Endometrium (tissue), 2 donors: ENCODE measurements around the gene CREBRF.
"Not testable (repeated sequence)": the region's sequence is repeated elsewhere in the genome, so short reads cannot be mapped to it uniquely, and the experiment has no call there.

Source experiments
- FAIRE-seq: peaks from 2 replicates; lab custom pipeline; 2012; peaks lifted over from hg19 to GRCh38; lab: Jason Lieb, UNC
- donor health status: control.
- donor health status: control.

The CREBRF gene, protein sequence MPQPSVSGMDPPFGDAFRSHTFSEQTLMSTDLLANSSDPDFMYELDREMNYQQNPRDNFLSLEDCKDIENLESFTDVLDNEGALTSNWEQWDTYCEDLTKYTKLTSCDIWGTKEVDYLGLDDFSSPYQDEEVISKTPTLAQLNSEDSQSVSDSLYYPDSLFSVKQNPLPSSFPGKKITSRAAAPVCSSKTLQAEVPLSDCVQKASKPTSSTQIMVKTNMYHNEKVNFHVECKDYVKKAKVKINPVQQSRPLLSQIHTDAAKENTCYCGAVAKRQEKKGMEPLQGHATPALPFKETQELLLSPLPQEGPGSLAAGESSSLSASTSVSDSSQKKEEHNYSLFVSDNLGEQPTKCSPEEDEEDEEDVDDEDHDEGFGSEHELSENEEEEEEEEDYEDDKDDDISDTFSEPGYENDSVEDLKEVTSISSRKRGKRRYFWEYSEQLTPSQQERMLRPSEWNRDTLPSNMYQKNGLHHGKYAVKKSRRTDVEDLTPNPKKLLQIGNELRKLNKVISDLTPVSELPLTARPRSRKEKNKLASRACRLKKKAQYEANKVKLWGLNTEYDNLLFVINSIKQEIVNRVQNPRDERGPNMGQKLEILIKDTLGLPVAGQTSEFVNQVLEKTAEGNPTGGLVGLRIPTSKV

DNA sequence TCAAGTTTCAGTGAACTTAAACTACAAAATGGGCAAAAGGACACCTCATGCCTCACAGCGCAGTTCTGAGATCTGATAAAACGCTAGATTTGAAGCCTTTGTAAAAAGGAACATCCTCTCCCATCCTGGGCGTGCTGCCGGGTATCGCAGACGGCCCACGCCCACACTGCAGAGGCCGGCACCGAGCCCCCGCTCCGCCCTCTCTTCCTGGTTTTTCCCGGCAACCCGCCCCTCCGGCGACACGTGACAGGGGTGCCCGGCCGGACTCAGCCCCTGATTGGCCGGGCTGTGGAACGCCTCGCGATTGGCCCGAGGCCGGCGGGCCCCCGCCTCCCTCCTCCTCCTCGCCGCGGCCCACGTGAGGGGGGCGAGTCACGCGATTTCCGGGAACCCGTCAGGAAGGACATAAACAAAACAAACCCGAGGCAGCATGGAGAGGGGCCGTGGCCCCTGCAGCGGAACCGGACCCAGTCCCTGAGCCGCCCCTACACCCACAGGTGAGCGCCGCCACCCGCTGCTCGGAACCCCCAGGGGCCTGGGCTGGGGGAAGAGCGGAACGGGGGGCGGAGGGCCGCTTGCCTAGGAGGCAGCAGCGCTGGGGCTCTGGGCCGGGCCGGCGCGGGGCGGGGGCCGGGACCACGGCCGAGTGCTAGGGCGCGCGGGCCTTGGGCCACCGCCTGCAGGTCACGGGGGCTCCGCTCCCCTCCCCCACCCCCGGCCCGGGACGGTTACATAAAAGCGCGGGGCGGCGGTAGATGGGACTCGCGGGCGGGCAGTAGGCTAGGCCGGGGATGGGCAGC lies at the start of gene CREBRF:
CREBRF (plus strand) TSS at position 370 of the 800 bp plus-strand sequence. CDS start 24,424 bp downstream, outside the sequence.
- FAIRE-seq = peak; percentile 79

DNA sequence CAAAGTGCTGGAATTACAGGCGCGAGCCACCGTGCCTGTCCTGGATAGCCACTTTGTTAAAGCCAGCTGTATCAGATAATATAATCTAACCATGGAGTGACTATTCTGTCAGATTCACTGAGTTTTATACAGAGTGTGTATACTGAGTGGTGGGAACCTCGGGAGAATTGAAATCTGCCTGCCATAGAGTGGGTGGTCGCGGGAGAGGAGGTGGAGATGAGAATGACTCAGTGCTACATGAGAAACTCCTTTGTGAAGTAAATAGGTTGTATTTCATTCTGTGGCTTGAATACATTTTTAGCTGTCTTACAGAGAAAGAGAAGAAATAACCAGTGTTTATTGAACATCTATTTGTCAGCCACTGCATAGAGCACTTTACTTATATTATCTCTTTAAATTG lies 46.1 kb upstream of the CREBRF start:
- FAIRE-seq = no peak

DNA sequence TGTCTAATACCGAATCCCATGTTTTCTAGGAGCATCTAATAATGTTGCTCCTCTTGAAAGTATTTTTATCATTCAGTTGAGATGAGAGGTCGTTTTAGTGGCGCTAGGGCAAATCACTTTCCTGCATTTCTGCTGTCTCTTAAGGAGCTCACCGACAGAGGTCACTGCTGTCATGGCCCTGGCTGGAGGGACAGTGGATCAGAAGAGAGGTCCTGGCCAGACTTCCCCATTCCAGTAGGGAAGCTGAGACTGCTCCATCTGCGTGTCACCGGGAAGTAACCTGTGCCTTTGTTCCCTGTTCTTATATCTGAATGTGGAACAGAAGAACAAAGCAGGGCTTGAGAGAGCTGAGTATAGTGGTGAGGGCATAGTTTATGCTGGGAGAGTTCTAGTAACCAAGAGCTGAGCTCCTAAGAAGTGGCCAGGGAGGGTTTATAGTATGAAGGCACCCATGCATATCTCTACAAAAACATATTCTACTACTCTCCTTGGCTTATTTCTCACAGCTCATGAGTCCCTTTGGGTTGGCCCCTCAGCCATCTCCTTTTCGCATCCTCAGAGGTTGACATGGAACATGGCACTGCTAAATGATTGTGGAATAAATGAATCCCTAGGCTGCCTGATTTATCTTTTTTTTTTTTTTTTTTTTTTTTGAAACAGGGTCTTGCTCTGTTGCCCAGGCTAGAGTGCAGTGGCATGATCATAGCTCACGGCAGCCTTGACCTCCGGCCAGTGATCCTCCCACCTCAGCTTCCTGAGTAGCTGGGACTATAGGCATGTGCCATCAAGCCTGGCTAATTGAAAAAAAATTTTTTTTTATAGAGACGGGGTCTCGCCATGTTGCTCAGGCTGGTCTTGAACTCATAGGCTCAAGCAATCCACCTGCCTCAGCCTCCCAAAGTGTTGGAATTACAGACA lies 45.3 kb upstream of the CREBRF start:
- no peak for FAIRE-seq

DNA sequence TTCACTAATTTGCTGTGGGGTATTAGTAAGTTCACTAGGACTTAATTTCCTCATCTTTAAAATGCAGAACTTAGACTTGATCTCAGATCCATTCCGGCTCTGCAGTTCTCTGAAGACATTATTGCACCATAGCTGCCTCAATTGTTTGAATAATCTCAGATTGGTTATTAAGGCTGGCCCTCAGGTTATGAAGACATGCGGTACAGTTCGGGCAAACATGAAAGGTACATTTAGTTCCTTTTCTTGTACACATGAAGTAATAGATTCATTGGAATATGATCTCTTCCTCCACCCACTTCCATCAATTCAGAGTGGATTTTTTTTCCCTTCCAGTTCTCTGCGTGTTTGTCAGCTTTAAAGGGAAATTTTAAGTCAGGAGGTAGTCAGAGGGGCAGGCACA lies 44.6 kb upstream of the CREBRF start:
- no peak for FAIRE-seq

DNA sequence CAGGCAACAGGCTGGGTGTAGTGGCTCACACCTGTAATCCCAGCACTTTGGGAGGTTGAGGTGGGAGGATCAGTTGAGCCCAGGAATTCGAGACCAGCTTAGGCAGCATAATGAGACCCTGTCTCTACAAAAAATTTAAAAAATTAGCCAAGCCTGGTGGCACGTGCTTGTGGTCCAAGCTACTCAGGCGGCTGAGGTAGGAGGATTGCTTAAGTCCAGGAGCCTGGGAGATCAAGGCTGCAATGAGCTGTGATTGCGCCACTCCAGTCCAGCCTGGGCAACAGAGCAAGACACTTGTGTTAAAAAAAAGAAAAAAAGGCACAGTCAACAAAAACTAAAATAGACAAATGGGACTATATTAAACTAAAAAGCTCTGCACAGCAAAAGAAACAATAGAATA lies 43.3 kb upstream of the CREBRF start:
- no peak for FAIRE-seq

DNA sequence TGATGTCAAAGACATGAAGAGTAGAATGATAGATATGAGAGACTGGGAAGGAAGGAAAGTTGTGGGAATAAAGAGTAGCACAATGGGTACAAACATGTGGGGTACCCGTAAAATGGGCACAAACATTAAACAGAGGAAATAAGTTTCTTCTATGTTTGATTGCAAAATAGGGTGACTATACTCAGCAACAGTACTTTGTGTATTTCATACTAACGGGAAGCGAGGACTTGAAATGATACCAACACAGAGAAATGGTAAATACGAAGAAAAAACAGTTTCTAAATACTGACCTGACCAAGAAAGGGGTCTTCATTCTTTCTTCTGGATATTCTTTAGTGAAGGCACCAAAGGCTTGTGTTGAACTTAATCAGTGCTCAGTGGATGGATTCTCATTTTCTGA lies 41.5 kb upstream of the CREBRF start:
- FAIRE-seq = no peak

DNA sequence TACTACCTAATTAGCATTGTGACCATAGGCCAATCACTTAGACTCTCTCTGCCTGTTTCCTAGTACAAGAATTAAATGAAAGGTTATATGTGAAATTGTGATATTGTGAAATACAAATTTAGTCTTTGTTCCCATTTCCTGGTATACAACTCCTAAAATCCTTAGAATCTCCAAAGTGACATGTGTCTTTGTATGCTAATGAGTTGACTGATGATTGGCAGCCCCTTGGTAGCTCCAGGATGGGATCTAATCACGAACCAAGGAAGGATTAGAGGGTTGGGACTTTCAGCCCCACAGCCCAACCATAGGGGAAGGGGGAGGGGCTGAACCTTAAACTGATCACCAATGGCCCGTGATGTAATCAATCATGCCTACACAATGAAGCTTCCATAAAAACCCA lies 41.0 kb upstream of the CREBRF start:
- FAIRE-seq = no peak

DNA sequence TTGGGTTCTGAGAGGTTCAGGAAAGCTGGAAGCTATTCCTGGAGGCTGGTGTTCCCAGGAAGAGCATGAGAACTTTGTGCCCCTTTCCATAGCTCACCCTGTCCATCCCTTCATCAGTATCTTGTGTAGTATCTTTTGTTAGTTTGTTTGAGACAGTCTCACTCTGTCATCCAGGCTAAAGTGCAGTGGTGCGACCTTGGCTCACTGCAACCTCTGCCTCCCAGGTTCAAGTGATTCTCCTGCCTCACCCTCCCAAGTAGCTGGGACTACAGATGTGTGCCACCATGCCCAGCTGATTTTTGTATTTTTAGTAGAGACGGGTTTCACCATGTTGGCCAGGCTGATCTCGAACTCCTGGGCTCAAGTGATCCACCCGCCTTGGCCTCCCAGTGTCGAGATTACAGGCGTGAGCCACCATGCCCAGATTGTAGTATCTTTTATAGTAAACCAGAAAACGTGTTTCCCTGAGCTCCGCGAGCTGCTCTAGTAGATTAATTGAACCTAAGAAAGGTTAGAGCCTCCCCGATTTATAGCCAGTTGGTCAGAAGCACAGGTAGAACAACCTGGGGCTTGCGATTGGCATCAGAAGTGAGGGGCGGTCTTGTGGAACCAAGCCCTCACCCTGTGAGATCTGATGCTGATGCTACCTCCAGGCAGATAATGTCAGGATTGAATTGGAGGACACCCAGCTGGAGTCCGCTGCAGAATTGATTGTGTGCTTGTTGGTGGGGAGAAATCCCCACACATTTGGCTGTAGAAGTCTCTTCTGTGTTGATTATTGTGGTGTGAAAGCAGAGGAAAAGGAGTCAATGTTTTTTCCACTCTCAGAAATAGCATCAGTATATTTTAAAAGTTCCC lies 40.3 kb upstream of the CREBRF start:
- FAIRE-seq = no peak

DNA sequence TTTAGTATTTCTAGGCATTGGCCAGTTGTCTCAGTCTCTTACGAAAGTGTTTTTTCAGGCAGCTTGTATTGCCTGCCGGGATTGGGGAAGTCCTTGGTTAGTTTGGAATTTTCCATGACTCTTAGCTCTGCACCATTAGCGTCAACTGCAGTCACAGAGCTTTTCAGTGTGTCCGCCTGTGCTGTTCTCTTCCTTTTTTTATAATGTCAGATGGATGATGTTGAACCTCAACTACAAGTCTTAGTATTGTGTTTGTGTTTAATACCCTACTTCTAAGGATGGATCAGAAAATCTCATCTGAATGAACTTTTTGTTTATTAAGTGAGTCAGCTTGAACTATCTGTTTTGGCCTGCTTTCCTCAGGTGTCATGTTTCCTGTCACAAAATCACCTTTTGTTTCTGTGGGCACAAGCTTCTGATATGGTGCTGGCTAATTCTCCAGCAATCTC lies 39.5 kb upstream of the CREBRF start:
- no peak for FAIRE-seq

DNA sequence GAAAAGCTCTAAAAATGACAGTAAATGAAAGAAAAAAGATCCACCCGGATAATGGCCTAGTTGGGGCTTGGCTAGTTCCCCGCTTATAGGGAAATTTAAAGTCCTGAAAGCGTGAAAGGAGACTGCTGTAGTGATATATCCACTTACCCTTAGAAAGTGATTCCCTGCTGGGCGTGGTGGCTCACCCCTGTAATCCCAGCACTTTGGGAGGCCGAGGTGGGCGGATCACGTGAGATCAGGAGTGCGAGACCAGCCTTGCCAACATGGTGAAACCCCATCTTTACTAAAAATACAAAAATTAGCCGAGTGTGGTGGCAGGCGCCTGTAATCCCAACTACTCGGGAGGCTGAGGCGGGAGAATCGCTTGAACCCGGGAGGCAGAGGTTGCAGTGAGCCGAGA lies 39.1 kb upstream of the CREBRF start:
- not testable (repeated sequence) for FAIRE-seq

DNA sequence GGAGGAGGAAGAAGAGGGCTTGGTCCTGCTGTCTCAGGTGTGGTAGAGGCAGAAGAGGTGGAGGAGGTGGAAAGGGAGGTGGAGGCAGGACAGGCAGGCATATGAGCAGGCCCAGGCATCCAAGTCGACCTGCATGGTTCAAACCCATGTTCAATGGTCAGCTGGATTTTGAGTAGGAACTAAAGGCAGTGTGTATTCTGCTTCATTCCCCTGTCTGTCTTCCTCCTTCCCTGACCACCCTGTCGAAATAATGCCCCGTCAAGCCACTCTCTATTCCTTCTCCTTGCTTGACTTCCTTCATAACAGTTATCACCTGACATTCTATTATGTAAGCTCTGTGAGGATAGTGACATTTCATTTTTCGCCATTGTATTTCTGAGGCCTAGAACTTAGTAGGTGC lies 37.8 kb upstream of the CREBRF start:
- FAIRE-seq = no peak

DNA sequence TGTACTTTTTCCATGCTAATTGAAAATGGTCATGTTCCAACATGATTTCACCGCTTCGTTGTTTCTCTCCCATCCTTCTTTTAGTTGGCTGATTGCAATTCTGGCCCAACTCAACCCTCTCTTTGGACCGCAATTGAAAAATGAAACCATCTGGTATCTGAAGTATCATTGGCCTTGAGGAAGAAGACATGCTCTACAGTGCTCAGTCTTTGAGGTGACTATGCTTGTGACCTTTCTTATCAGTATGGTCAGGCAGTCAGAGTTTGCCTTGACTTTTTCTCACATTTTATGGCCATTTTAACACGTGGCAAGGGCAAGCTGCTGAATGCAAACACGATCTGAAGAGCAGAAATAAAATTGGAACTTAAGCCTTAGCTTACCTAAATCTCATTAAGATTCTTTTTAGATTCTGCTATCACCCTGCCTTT lies 36.0 kb upstream of the CREBRF start:
- FAIRE-seq = no peak

DNA sequence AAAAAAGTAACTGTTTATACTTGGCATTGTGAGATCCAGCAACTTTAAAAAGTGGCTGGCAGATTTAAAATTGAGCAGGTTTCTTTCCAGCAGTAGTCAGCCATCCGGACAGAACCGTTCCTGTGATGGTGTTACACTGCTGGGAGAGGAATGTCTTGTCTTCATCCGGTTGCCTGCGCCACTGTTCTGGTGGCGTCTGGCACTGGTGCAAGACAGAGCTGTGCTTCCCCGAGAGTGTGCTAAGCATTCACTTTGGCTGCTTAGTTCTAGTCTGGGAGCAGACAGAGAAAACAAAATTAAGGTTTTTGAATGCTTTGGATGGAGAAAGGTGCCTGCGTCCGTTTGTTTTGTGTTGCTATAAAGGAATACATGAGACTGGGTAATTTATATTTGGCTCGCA lies 35.5 kb upstream of the CREBRF start:
- FAIRE-seq = no peak

DNA sequence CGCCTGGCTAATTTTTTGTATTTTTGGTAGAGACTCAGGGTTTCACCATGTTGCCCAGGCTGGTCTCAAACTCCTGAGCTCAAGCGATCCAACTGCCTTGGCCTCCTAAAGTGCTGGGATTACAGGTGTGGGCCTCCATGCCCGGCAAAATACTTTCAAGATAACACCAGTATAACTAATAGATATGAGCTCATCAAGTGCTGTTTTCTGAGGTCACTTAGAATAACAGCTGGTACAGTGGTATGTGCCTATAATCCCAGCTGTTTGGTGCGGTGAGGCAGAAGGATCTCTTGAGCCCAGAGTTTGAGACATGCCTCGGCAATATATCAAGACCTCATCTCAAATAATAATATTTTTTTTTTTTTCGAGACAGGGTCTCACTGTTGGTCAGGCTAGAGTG lies 30.5 kb upstream of the CREBRF start:
- FAIRE-seq = no peak

DNA sequence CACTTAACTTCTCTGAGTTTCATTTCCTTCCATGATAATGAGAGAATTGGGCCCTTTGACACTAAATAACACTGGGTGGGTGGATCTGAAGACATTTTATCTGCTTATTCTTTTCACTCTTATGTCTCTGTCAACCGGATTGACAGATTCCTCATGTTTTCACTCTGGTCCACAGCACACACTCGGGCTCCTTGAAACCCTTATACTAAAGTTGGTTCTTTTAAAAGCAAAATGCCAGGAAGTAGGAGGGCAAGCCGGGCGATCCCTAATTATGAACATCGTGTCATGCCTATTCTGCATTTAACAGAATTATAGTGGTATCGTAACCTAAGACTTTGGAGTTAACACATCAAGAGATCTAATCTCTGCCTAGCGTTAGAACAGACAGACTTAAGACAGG lies 28.2 kb upstream of the CREBRF start:
- FAIRE-seq = no peak

DNA sequence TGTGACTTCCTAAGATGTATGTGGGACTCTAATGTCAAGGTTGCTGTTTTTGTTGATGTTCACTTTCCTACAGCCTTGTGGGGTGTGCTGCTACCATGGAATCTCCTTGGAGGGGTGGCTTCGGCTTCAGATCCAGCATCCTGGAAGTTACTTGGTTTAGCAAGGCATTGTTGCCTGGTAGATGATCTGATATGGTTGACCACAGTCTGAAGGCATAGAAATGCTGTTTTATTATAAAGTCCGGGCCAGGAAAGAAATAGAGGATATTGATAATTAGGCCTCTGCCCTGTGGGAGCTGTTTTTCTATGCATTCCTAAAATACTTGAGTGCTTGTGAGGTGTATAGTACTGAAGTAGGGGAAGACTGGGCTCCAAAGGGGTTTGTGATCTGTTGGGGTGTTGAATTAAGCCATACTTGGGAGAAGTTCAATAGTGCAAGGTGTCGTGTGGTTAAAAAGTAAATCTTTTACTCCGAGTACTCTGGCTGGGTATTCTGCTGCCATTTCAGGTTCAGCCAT lies 27.3 kb upstream of the CREBRF start:
- no peak for FAIRE-seq

DNA sequence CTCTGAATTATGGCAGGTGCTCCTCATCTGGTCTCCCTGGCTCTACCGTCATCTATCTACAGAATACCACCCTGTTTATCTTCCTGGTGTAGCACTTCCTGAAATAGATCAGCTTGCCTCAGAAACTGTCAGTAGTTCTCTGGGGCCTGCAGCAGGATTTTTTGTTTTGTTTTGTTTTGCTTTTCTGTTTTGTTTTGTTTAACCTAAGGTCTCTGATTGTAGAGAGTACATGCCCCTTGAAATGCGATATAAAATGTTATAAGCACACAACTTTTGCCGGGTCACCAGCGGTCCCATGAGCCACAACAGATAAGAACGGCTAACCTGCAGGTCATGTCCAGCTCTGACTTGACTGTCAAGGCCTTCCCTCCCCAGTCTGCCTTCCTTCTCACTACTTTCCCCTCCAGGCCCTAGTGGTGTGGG lies 26.6 kb upstream of the CREBRF start:
- FAIRE-seq = no peak

DNA sequence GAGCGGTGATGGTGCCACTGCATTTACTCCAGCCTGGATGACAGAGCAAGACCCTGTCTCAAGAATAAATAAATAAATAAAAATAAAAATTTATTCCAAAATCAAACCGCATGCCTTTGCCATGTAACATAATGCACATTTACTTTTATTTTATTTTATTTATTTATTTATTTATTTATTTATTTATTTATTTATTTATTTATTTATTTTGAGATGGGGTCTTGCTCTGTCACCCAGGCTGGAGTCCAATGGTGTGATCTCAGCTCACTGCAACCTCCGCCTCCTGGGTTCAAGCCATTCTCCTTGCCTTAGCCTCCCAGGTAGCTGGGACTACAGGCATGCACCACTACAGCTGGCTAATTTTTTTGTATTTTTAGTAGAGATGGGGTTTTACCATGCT lies 24.1 kb upstream of the CREBRF start:
- not testable (repeated sequence) for FAIRE-seq

DNA sequence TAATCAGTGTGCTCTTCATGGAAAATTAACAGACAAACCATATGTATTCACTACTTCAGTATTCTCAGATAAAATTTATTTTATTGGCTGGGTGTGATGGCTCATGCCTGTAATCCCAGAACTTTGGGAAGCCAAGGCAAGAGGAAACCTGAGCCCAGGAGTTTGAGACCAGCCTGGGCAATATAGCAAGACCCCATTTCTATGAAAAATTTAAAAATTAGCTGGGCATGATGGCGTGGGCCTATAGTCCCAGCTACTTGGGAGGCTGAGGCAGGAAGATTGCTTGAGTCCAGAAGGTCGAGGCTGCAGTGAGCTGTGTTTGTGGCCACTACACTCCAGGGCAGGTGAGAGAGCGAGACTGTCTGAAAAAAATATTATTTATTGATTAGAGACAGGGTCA lies 23.4 kb upstream of the CREBRF start:
- FAIRE-seq = no peak

DNA sequence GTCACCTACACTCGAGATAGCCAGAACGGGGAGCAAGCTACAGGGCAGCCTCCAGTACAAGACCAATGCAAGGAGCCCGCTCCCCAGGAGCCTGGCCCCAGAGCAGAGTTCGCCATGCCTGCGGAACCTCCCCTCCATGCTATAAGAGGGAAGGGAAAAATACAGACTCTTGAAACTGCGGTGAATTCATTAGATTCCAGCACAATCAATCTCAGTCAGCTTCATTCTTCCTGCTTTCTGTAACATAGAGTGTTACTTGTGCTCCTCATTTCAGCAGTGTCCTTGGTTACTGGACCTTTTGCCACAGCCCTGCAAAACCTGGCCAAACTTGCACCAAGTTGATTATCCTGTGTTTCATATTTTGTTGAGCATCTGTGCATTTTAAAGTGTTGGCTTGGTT lies 22.2 kb upstream of the CREBRF start:
- no peak for FAIRE-seq
